ENCODE measurements around the gene CENPK.

CENPK gene

DNA sequence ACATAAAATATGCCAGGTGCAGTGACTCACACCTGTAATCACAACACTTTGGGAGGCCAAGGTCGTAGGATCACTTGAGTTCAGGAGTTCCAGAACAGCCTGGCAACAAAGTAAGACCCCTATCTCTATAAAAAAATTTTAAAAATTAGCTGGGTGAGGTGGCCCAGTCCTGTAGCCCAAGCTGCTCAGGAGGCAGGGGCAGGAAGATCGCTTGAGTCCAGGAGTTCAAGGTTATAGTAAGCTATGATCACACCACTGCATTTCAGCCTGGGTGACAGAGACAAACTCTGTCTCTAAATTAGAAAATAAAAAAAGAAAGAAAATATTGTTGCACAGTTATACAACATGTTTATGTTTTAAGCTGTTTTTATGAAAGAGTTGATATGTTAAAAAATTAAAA, 6.8 kb downstream of the CENPK start:
- H3K79me2 ChIP-seq: no peaks in the 10 kb centered on the region
- H3K4me3 ChIP-seq (ENCODE audit: low read depth, low read length): no peak overlapping the region
- TF ChIP-seq, protein P1, sequence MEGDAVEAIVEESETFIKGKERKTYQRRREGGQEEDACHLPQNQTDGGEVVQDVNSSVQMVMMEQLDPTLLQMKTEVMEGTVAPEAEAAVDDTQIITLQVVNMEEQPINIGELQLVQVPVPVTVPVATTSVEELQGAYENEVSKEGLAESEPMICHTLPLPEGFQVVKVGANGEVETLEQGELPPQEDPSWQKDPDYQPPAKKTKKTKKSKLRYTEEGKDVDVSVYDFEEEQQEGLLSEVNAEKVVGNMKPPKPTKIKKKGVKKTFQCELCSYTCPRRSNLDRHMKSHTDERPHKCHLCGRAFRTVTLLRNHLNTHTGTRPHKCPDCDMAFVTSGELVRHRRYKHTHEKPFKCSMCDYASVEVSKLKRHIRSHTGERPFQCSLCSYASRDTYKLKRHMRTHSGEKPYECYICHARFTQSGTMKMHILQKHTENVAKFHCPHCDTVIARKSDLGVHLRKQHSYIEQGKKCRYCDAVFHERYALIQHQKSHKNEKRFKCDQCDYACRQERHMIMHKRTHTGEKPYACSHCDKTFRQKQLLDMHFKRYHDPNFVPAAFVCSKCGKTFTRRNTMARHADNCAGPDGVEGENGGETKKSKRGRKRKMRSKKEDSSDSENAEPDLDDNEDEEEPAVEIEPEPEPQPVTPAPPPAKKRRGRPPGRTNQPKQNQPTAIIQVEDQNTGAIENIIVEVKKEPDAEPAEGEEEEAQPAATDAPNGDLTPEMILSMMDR (IDR thresholded peaks at IDR 0.05): no peak
- no peak overlapping the region for H3K9ac ChIP-seq
- H3K27me3 ChIP-seq (ENCODE audit: control insufficient read depth, insufficient read depth, low read length): no peaks in the 10 kb centered on the region
- H3K9me3 ChIP-seq (ENCODE audit: control insufficient read depth, low read length): no peaks in the 10 kb centered on the region
- no peak overlapping the region for H3K27ac ChIP-seq
- H3K36me3 ChIP-seq (ENCODE audit: control insufficient read depth, insufficient read depth, low read length): no peaks in the 10 kb centered on the region
- no peak overlapping the region for H3K4me2 ChIP-seq (ENCODE audit: low read length)
- no peaks in the 10 kb centered on the region for H3K4me1 ChIP-seq
- no peak overlapping the region for H2AFZ ChIP-seq

DNA sequence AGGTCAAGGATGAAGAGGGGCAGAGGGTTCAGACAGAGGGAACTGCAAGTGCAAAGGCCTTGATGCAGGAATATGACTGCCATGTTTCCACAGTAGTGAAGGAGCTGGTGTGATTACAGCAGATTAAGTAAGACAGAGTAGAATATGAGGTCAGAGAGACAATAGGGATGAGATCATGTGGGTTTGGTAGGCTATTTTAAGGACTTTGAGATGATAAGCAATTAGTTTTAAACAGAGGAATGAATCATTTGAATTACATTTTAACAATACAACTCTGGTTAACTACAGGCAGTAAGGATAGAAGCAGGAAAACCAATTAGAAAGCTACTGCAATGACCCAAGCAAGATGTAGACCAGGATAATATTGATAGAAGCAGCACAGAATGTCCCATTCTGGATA, 7.7 kb downstream of the CENPK start:
- H3K79me2 ChIP-seq: no peaks in the 10 kb centered on the region
- H3K9me3 ChIP-seq (ENCODE audit: control insufficient read depth, low read length): no peaks in the 10 kb centered on the region
- no peaks in the 10 kb centered on the region for H3K36me3 ChIP-seq (ENCODE audit: control insufficient read depth, insufficient read depth, low read length)
- no peak overlapping the region for H3K4me2 ChIP-seq (ENCODE audit: low read length)
- H3K4me1 ChIP-seq: no peaks in the 10 kb centered on the region
- no peak overlapping the region for H3K9ac ChIP-seq
- no peak overlapping the region for H3K4me3 ChIP-seq (ENCODE audit: low read depth, low read length)
- no peak overlapping the region for H3K27ac ChIP-seq
- no peaks in the 10 kb centered on the region for H3K27me3 ChIP-seq (ENCODE audit: control insufficient read depth, insufficient read depth, low read length)
- TF ChIP-seq, protein P1 (IDR thresholded peaks at IDR 0.05): no peak
- H2AFZ ChIP-seq: no peak overlapping the region

DNA sequence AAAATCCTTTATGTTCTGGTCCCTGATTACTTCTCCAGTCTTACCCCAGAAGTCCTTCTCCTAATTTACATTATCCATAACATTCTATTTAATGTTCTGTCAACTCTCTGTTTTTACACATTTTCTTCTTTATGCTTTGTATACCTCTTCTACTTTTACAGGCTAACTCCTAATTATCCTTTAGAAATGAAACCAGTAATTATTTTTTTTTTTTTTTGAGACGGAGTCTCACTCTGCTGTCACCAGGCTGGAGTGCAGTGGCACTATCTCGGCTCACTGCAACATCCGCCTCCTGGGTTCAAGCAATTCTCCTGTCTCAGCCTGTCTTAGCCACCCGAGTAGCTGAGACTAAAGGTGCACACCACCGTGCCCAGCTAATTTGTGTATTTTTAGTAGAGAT, 9.0 kb downstream of the CENPK start:
- Histone ChIP-seq H3K9me3 (ENCODE audit: control insufficient read depth, low read length) (no peaks in the 10 kb centered on the region), H3K4me3 (ENCODE audit: low read depth, low read length) (no peak overlapping the region), H3K79me2 (no peaks in the 10 kb centered on the region), H3K4me2 (ENCODE audit: low read length) (no peak overlapping the region), H3K27me3 (ENCODE audit: control insufficient read depth, insufficient read depth, low read length) (no peaks in the 10 kb centered on the region), H3K36me3 (ENCODE audit: control insufficient read depth, insufficient read depth, low read length) (no peaks in the 10 kb centered on the region), H3K27ac (no peak overlapping the region), H2AFZ (no peak overlapping the region), H3K4me1 (no peaks in the 10 kb centered on the region), H3K9ac (no peak overlapping the region)
- TF ChIP-seq, protein P1 (IDR thresholded peaks at IDR 0.05): no peak

DNA sequence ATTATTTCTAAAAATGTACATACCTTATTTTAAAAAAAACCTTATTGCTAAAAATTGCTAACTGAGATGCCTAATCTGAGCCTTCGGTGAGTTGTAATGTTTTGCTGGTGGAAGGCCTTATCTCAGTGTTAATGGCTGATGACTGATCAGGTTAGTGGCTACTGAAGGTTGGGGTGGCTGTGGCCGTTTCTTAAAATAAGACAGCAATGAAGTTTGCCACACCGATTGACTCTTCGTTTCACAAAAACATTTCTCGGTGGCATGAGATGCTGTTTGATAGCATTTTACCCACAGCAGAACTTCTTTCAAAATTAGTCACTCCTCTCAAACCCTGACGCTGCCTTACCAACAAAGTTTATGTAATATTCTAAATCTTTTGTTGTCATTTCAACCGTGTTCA, 14.7 kb downstream of the CENPK start:
- H3K4me1 ChIP-seq: no peaks in the 10 kb centered on the region
- no peak overlapping the region for H3K27ac ChIP-seq
- H3K9ac ChIP-seq: no peak overlapping the region
- H2AFZ ChIP-seq: no peak overlapping the region
- no peaks in the 10 kb centered on the region for H3K27me3 ChIP-seq (ENCODE audit: control insufficient read depth, insufficient read depth, low read length)
- no peak overlapping the region for H3K4me3 ChIP-seq (ENCODE audit: low read depth, low read length)
- H3K36me3 ChIP-seq (ENCODE audit: control insufficient read depth, insufficient read depth, low read length): no peaks in the 10 kb centered on the region
- no peaks in the 10 kb centered on the region for H3K9me3 ChIP-seq (ENCODE audit: control insufficient read depth, low read length)
- no peak overlapping the region for H3K4me2 ChIP-seq (ENCODE audit: low read length)
- TF ChIP-seq, protein P1 (IDR thresholded peaks at IDR 0.05): no peak
- no peaks in the 10 kb centered on the region for H3K79me2 ChIP-seq

DNA sequence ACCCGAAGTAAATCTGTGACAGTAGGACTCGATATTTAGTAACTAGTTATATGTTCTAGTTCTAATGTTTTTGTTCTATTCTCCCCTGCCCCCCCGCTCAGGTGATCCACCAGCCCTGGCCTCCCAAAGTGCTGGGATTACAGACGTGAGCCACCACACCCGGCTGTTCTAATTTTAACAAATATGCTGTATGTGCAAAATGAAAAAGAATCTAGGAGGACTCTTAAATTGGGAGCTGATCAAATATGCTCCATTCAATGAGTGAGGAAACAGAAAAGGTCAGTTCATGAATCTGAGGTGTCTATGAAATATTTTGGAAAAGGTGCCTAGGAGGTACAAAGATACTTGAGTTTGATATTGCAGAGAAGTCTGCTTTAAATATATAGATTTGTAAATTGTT, 16.8 kb downstream of the CENPK start:
- TF ChIP-seq, protein P1 (IDR thresholded peaks at IDR 0.05): no peak
- Histone ChIP-seq H3K4me2 (ENCODE audit: low read length) (no peak overlapping the region), H3K27me3 (ENCODE audit: control insufficient read depth, insufficient read depth, low read length) (no peaks in the 10 kb centered on the region), H2AFZ (no peak overlapping the region), H3K4me1 (no peaks in the 10 kb centered on the region), H3K36me3 (ENCODE audit: control insufficient read depth, insufficient read depth, low read length) (no peaks in the 10 kb centered on the region), H3K79me2 (no peaks in the 10 kb centered on the region), H3K9me3 (ENCODE audit: control insufficient read depth, low read length) (no peaks in the 10 kb centered on the region), H3K27ac (no peak overlapping the region), H3K9ac (no peak overlapping the region), H3K4me3 (ENCODE audit: low read depth, low read length) (no peak overlapping the region)

Measured in parathyroid adenoma (tissue), 2 donors.